WI38 (cell line): ENCODE data around the gene ACTRT2.

Experiments
- H3K4me3 ChIP-seq: 2 replicates; pipeline ENCODE4 v1.5.1; 2011; ENCODE audit warnings: low read depth, mild to moderate bottlenecking, control low read depth, low read length
- TF ChIP-seq, protein P1 (sequence below): IDR thresholded peaks from 2 replicates; pipeline ENCODE4 v1.5.1; 2012; ENCODE audit warnings: low read depth, mild to moderate bottlenecking, control low read depth, low read length

ACTRT2 gene

GRCh38 chr1:3000214-3000613 is 21.1 kb upstream of the ACTRT2 start:
- no peak overlapping the region for H3K4me3 ChIP-seq
- TF ChIP-seq, protein P1, sequence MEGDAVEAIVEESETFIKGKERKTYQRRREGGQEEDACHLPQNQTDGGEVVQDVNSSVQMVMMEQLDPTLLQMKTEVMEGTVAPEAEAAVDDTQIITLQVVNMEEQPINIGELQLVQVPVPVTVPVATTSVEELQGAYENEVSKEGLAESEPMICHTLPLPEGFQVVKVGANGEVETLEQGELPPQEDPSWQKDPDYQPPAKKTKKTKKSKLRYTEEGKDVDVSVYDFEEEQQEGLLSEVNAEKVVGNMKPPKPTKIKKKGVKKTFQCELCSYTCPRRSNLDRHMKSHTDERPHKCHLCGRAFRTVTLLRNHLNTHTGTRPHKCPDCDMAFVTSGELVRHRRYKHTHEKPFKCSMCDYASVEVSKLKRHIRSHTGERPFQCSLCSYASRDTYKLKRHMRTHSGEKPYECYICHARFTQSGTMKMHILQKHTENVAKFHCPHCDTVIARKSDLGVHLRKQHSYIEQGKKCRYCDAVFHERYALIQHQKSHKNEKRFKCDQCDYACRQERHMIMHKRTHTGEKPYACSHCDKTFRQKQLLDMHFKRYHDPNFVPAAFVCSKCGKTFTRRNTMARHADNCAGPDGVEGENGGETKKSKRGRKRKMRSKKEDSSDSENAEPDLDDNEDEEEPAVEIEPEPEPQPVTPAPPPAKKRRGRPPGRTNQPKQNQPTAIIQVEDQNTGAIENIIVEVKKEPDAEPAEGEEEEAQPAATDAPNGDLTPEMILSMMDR: no peak

DNA sequence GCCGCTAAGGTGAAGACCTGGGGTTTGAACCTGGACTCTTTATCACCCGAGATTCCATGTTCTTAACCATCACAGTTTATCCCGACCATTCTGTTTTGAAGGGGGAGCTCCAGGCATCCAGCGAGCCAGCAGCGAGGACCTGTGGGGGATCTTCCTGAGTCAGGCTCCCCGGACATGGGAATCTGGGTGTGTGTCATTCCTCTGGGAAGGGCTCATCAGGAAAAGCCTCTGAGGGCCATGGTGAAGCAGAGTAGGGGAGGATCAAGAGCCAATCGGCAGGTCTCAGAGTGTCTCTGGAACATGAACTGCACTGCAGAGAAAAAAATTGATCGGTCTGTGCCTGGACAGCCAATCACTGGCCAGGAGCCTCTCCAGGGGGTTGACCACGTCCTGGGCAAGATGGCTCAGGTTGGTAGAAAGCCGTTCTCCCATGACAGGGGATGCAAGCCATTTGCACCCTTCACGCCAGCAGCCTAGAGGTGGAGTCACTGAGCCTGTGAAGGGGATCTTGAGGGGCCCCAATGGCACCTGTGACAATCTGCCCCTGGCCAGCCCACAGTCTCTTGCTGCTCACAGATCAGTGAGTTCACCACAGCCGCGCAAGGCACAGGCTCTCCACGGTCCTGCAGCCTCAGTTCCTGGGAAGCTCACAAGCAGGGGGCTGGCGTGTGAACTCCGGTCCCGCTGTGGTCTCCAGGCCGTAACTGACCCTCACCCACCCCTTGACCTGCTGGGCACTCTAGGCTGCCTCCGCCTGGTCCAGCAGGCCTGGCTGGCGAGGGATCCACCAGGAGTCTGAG is 20.4 kb upstream of the ACTRT2 start:
- TF ChIP-seq, protein P1: no peak
- H3K4me3 ChIP-seq: no peak overlapping the region

GRCh38 chr1:3001471-3002348 is 19.6 kb upstream of the ACTRT2 start:
- TF ChIP-seq, protein P1: no peak
- H3K4me3 ChIP-seq: no peak overlapping the region

DNA sequence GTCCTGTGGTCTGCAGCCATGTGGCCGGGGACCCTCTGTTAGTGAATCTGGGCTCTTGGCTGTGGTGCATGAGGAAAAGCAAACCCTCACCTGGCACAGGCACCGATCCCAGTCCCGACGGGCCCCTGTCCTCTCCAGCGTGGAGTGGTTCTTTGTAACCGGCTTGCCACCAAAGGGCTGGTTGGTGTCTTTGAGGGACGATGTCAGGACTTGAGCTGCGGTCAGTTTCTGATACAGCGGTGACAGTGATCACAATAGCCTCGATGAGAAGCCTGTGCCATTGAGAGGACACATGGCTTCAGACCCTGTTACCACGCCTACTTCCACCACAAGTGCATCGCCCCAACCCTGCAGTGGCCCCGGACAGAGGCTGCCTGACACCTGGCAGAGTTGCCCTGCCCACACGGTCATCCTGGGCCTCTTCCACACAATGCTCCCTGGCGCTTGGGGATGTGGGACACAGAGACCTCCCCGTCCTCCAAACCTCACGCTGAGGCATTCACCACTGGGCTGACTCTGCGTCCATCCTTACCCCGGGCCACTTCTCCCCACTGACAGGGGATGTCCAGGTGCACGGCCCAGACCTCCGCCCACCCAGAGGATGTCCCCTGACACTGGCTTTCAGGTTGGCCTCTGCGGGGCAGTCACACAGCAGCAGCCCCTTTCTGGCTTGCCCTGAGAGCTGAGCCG is 18.8 kb upstream of the ACTRT2 start:
- TF ChIP-seq, protein P1: no peak
- H3K4me3 ChIP-seq: no peak overlapping the region

DNA sequence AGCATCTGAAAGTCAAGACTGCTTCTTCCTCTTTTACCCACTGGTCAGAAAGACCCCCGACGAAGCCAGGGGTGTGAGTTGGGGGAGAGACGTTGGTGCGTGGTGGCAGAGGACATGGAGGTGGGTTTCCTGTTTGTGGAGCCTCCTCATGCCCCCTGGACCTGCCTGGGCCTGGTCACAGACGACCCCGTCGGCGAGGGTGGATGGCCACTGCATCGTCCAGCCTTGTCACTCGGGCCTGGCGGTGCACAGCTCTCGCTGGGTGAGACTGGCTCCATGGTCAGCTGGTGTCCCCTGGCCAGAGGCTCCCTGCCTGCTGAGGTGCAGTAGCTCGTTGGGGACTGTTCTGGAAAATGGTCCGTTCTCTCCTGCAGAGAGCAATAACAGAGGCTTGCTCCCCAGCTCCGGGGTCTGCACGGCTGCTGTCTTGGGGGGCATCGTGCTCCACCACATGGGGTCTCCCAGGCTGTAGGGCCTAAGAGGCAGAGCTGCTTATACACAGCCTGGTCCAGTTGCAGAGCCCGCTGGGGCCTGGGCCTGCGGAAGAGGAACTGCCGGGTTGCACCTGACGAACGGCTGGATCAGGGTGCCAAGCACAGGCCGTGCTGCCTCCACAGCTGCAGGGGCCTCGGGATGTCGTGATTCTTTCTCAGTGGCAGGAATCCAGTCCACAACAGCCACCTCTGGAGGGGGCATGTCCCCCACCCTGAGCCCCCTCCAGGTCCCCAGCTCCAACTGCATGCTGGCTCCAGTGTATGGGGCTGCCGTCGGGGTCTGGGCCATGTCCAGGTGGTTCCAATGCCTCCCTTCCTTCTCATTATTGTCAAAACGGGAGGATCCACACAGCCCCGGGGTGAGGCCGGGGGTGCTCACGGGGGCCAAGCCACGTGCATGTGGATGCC is 18.0 kb upstream of the ACTRT2 start:
- TF ChIP-seq, protein P1: no peak
- no peak overlapping the region for H3K4me3 ChIP-seq

DNA sequence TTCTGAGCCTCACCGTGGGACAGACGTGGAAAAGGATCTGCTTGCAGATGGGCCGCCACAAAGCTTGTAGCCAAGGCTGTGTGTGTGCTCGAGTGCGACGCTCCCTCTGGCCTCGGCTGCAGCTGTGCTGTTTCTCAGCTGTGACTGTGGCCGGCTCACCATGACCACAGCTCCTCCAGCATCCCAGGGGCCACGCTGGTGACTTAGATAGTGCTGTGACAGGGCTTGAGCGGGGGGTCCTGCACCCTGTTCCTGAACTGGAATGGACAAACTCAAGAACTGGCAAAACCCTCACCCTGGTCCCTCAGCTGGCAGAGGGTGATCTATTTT is 17.4 kb upstream of the ACTRT2 start:
- TF ChIP-seq, protein P1: no peak
- no peak overlapping the region for H3K4me3 ChIP-seq
